ENCODE measurements around the gene LRP5.
"Not testable (repeated sequence)": the region's sequence is repeated elsewhere in the genome, so short reads cannot be mapped to it uniquely, and the experiment has no call there.

Gene LRP5

GRCh38 chr11:68424981-68425865 lies 112.8 kb downstream of the LRP5 start:
- no peak for DNase-seq

GRCh38 chr11:68425866-68426380 lies 113.5 kb downstream of the LRP5 start:
- DNase-seq, result no peak

- DNase-seq, result no peak
Measured at GRCh38 chr11:68429661-68430060, 117.3 kb downstream of the LRP5 start.

GRCh38 chr11:68430384-68430783 lies 118.0 kb downstream of the LRP5 start:
- no peak for DNase-seq

- DNase-seq, result no peak
Measured at GRCh38 chr11:68430801-68431200, 118.4 kb downstream of the LRP5 start.

- no peak for DNase-seq
Measured at GRCh38 chr11:68431984-68432645, 119.7 kb downstream of the LRP5 start.

GRCh38 chr11:68432874-68433273 lies 120.5 kb downstream of the LRP5 start:
- DNase-seq, result no peak

- DNase-seq, result no peak
Measured at GRCh38 chr11:68433541-68433940, 121.2 kb downstream of the LRP5 start.

GRCh38 chr11:68434159-68434558 lies 121.8 kb downstream of the LRP5 start:
- not testable (repeated sequence) for DNase-seq

GRCh38 chr11:68436162-68436888 lies 123.9 kb downstream of the LRP5 start:
- DNase-seq, result no peak

- no peak for DNase-seq
Measured at GRCh38 chr11:68436985-68437926, 124.9 kb downstream of the LRP5 start.

GRCh38 chr11:68437927-68438657 lies 125.7 kb downstream of the LRP5 start:
- no peak for DNase-seq

GRCh38 chr11:68438658-68439259 lies 126.4 kb downstream of the LRP5 start:
- DNase-seq, result no peak

- no peak for DNase-seq
Measured at GRCh38 chr11:68439355-68440065, 127.1 kb downstream of the LRP5 start.

- DNase-seq, result no peak
Measured at GRCh38 chr11:68440224-68440623, 127.8 kb downstream of the LRP5 start.

GRCh38 chr11:68441466-68442230 lies 129.3 kb downstream of the LRP5 start:
- DNase-seq, result no peak

GRCh38 chr11:68442433-68442832 lies 130.0 kb downstream of the LRP5 start:
- DNase-seq, result no peak

- no peak for DNase-seq
Measured at GRCh38 chr11:68444566-68444965, 132.2 kb downstream of the LRP5 start.

GRCh38 chr11:68445531-68446035 lies 133.2 kb downstream of the LRP5 start:
- no peak for DNase-seq

Data from activated CD8-positive, alpha-beta memory T cell treated with anti-CD3 and anti-CD28 coated beads, Interleukin-2, amount 50 U/mL, for 48 hours (primary cell).